ENCODE measurements around the gene PANK1. TPM values are rescaled to one million over a fixed set of nuclear protein-coding genes. Genes with fewer than 3 reads are reported as not detected.

PANK1 gene
- total RNA-seq, 1 experiment from 2014 or later = 24.9 TPM

- DNase-seq (ENCODE audit: low spot score) (no peak), ATAC-seq (no peak)
- Mint-ChIP-seq H3K4me1 (peaks cover 4% of the 10 kb centered on the region), H3K4me3 (no peak overlapping the region), H3K36me3 (no peaks in the 10 kb centered on the region; the same call in 1 of the 2 replicates), H3K27ac (no peak overlapping the region), H3K9me3 (peaks cover 8% of the 10 kb centered on the region), H3K27me3 (ENCODE audit: low read depth) (no peaks in the 10 kb centered on the region; the same call in 1 of the 2 replicates)
- ChIA-PET POLR2A (no interaction called here), CTCF (no interaction called here)
- TF ChIP-seq GRHL2 (CRISPR knock-in tag; IDR thresholded peaks at IDR 0.05; ENCODE audit: insufficient replicate concordance, severe bottlenecking) (no peak), MYBL2 (CRISPR knock-in tag; IDR thresholded peaks at IDR 0.05) (no peak)
Measured at GRCh38 chr10:89553064-89553734, 91.8 kb downstream of the PANK1 start.

- Mint-ChIP-seq H3K4me3 (no peak overlapping the region), H3K27ac (no peak overlapping the region), H3K27me3 (ENCODE audit: low read depth) (no peaks in the 10 kb centered on the region), H3K4me1 (peaks cover 3% of the 10 kb centered on the region; the same call in 1 of the 2 replicates), H3K9me3 (peaks cover 8% of the 10 kb centered on the region), H3K36me3 (no peaks in the 10 kb centered on the region)
- TF ChIP-seq TP53 (CRISPR knock-in tag; IDR thresholded peaks at IDR 0.05) = no peak
- no peak for TF ChIP-seq FOXK1 (CRISPR knock-in tag; IDR thresholded peaks at IDR 0.05)
- no peak for TF ChIP-seq ARID4B (CRISPR knock-in tag; IDR thresholded peaks at IDR 0.05; ENCODE audit: borderline replicate concordance)
- no peak for TF ChIP-seq PRDM15 (CRISPR knock-in tag; IDR thresholded peaks at IDR 0.05)
- TF ChIP-seq ERG (CRISPR knock-in tag; IDR thresholded peaks at IDR 0.05) = no peak
- no peak for TF ChIP-seq MLX (CRISPR knock-in tag; IDR thresholded peaks at IDR 0.05)
- no peak for TF ChIP-seq JUN (CRISPR knock-in tag; IDR thresholded peaks at IDR 0.05)
- ATAC-seq = no peak
- DNase-seq (ENCODE audit: low spot score) = no peak
- CTCF ChIA-PET = no interaction called here
- POLR2A ChIA-PET = no interaction called here
Measured at GRCh38 chr10:89552213-89552612, 92.8 kb downstream of the PANK1 start.

- Mint-ChIP-seq H3K4me1 (no peaks in the 10 kb centered on the region; the same call in 1 of the 2 replicates), H3K4me3 (no peak overlapping the region), H3K27me3 (ENCODE audit: low read depth) (no peaks in the 10 kb centered on the region), H3K9me3 (peaks cover 17% of the 10 kb centered on the region), H3K36me3 (no peaks in the 10 kb centered on the region), H3K27ac (no peak overlapping the region)
- TF ChIP-seq ESRRA (CRISPR knock-in tag; IDR thresholded peaks at IDR 0.05; ENCODE audit: borderline replicate concordance) = no peak
- POLR2A ChIA-PET = no interaction called here
- no peak for DNase-seq (ENCODE audit: low spot score)
- ATAC-seq = no peak
- CTCF ChIA-PET = interaction anchor here (1.1 kb wide), 1 partner anchor 16 kb away, joined by 3 read pairs; no protein-coding TSS in a partner anchor
Measured at GRCh38 chr10:89550509-89550908, 94.5 kb downstream of the PANK1 start.
